DMS79 (cell line): ENCODE data around the gene DLG2.
"Not testable (repeated sequence)": the region's sequence is repeated elsewhere in the genome, so short reads cannot be mapped to it uniquely, and the experiment has no call there.

ENCODE experiments used
- DNase-seq: peaks from one replicate; lab custom pipeline; 2025; lab: John Stamatoyannopoulos, UW

DLG2 gene

DNA sequence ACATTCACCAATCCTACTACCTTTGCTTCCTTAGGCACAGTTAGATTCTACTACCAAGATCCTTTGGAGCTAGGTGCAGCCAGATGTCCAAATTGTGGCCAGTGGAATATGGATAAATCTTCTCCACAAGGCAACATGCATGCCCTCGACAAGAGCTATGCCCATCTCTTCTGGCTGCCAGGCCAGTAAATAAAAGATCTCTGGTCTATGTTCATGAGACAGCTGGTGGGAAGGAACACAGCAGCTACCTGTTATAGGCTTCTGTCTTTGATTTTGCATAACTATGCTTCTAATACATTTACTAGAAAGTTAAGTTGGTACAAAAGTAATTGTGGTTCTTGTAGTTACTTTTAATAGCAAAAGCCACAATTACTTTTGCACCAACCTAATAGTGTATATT lies 182.7 kb downstream of the DLG2 start:
- no peak for DNase-seq

DNA sequence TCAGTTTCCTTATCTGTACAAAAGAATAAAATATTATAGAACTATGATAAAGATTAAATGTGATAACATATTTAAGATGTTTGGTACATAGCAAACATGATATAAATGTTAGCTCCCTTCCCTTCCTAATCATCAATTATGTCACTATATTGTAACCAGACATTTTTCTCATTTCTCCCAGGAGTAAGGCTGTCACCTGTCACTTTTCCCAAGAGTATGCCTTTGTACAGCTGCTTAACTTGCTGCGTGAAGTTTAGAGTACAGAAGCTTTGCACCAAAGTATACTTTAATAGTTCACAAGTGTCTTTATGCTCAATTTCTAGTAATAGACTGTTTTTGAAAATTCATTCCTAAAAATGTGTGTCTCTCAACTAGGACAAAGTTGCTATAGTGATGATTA lies 186.9 kb downstream of the DLG2 start:
- DNase-seq: no peak

DNA sequence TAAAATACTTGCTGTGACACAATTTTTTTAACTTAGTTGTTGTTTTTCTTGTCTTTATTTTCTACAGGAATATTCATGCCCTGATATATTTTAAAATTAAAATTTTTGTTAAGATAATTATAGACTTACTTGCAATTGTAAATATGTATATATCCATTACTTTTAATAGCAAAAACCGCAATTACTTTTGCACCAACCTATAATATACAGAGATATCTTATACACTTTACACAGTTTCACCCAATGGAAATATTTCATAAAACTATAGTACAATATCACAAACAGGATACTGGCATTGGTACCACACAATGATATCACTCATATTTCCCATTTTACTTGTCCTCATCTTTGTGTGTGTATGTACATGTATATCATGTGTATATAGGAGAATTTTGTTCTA lies 188.8 kb downstream of the DLG2 start:
- DNase-seq: no peak

DNA sequence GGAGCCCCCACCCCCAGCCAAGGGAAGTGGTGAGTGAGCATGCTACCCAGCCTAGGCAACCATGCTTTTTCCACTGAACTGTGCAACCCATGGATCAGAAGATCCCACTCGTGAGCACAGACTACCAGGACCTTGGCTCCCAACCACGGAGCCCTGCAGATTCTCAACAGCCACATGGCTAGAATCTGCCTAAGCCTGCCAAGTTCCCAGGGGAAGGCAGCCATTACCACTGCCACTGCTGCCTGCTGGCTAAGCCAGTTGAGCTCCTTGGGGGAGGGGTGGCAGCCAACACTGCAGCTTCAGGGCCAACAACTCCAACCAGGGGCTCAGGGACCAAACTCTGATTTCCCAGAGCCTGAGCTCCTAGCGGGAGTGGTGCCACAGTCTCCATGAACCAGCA lies 195.8 kb downstream of the DLG2 start:
- no peak for DNase-seq

DNA sequence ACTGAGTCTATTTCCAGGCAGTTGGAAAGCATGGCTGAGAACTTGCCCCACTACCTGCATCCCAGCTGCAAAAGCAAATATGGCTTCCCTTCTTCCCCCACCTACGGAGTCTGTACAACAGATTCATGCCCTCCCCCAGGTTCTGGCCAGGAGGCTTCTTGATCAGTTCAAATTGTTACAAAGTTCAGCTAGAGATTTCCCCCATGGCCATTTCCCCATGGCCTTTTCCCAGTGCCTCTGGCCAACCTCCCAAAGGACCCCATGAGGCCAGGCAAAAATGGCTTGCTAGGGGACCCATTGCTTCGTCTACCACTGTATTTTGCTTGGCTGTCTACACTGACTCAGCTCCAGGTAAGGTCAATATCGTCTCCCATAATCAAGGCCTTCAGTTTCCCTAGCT lies 203.3 kb downstream of the DLG2 start:
- DNase-seq: no peak

DNA sequence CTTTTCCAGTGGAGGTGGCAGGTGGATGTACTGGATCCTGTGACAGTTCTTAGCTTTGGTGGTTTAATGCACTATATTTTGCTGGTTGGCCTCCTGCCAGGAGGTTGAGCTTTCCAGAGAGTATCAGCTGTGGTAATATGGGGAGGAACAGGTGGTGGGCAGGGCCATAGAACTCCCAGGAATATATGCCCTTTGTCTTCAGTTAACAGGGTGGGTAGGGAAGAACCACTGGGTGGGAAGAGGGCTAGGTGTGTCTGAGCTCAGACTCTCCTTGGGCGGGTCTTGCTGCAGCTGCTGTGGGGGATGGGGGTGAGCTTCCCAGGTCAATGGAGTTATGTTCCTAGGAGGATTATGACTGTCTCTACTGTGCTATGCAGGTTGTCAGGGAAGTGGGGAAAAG lies 203.8 kb downstream of the DLG2 start:
- no peak for DNase-seq

DNA sequence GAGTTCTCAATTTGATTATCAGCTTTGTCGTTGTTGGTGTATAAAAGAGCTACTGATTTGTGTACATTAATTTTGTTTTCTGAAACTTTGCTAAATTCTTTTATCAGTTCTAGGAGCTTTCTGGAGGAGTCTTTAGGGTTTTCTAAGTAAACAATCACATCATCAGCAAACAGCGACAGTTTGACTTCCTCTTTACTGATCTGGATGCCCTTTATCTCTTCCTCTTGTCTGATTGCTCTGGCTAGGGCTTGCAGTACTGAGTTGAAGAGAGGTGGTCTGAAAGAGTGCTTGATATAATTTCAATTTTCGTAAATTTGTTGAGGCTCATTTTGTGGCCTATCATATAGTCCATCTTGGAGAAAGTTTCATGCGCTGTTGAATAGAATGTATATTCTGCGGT lies 213.0 kb downstream of the DLG2 start:
- DNase-seq: no peak

DNA sequence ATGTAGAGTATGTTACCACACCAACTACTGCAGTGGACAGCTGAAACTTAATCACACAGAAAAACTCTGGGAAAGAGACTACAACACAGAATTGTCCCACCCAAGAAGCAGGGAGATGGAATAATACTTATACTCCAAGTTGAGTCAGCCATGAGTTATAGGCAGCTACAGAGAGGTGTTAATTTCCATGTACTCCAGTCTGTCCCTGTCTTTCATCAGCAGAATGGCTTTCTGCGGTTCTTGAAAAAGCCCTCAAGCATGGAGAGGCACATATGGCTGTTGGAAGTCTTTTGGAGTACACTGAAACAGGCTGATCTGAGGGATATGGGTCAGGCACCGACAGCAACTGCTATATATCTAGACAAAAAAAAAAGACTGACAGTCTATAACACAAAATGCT lies 219.5 kb downstream of the DLG2 start:
- no peak for DNase-seq

DNA sequence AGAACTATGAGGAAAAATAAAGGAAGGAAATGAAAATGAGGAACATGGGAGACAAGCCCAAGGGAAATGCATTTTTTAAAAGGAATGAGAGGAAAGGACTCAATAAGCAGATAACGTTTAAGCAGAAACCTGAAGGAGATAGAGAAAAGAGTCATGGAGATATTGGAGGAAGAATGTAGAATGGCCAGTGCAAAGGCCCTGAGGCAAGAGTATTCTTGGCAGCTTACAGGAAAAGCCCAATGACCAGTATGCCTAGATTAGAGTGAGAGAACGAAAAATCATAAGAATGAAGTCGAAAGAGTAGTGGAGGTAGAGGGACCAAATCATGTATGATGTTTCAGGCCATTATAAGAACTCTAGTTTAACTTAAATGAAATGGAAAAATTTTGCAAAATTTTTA lies 220.3 kb downstream of the DLG2 start:
- DNase-seq: no peak

DNA sequence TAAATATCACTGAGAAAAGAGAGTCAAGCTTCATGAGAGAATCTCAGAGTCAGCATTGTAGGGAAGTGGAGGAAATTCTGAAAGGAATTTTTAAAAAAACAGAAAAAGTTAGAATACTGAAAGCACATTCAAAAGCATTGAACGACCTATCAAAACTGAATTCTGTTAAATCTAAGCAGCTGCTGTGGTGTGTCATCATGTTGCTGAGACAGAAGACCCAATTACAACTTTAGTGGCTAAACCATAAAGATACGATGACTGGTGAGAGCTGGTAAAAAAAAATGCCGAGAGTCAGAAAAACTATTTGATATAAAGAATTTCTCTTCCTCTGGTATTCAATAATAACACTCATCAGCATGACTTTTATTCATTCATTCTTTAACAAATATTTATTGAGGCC lies 220.8 kb downstream of the DLG2 start:
- DNase-seq: no peak

DNA sequence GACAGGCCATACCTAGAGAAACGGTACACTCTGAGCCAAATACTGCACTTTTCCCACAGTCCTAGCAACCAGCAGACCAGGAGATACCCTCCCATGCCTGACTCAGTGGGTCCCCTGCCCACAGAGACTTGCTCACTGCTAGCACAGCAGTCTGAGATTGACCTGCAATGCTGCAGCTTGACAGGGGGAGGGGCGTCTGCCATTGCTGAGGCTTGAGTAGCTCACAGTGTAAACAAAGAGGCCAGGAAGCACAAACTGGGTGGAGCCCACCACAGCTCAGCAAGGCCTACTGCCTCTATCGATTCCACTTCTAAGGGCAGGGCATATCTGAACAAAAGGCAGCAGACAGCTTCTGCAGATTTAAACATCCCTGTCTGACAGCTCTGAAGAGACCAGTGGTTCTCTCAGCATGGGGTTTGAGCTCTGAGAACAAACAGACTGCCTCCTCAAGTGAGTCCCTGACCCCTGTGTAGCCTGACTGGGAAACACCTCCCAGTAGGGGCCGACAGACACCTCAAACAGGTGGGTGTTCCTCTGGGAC lies 231.6 kb downstream of the DLG2 start:
- not testable (repeated sequence) for DNase-seq

DNA sequence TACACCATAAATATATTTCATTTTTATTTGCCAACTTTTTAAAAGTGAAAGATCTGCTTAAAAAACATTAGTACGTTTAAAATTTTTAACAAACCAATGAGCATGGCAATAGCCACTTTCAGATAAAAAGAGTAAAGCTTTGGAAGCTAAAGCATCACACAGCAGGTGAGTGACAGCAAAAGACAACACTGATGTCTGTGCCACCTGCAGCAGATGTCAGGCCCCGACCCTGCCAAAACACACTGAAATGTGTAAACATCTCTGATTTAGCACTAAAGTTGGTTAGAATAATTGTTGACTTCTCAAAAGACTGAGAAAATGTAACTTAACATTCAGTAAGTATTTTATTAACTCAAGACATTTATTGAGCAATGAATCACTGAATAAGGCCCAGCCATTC lies 232.9 kb downstream of the DLG2 start:
- no peak for DNase-seq

DNA sequence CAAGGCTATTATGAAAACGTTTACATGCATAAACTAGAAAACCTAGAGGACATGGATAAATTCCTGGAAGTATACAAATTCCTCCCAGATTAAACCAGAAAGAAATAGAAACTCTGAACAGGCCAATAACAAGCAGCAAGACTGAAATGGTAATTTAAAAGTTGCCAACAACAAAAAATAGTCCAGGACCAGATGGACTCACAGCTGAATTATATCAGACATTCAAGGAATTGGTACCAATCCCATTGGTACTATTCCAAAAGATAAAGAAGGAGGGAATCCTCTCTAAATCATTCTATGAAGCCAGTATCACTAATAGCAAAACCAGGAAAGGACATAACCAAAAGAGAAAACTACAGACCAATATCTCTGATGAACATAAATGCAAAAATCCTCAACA lies 236.0 kb downstream of the DLG2 start:
- no peak for DNase-seq

DNA sequence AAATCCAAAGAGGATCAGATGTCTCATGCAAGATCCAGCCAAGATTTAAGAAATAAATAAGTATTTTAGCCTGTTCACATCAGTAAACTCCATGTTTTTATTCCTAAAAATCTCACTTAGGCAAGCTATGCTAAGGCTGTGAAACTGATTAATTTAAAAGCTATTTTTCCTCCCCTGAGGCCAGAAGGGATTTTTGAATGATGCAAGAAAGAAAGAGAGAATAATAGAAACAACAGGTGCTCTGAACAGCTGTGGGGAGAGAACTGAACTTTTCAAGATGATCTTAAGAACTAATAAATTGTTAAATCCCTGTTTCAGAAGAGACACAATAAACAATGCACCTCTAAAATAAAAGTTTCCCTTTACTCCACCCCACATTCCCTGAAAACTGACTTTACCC lies 241.6 kb downstream of the DLG2 start:
- DNase-seq: no peak

DNA sequence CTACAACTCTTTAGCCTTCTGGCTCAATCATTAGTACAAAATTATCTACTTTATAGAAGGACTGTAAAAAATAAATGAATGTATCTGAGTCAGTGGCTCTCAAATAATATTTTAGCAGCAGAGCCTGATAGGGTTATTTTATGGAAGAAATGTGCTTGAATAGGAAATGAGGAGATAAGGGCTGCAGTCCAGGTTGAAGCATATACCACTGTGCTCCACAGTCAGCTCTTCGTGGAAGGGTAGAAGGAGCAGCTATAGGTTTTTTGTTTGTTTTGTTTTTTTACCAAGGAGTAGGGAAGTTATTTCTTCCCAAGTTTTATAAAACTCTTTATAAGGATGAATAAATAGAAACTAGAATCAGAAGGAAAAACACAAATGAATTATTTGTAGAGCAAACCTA lies 242.0 kb downstream of the DLG2 start:
- DNase-seq: no peak

DNA sequence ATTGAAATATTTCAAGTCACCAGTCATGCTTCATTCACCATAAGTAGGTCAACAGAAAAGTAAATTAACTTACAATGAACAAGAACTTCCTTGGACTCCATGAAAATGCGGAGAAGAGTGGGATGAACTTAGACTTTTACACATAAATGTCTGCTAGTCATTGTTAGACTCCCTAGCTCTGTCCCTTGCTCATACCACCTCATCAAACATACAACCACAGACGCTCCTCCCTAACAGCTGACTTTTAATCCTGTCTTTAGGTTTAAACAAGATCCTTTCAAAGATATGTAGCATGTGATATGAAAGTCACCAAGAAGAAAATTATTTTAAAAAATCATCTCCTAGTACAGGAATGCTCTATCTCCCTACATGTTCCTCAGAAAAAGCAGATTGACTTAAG lies 248.1 kb downstream of the DLG2 start:
- DNase-seq: no peak

DNA sequence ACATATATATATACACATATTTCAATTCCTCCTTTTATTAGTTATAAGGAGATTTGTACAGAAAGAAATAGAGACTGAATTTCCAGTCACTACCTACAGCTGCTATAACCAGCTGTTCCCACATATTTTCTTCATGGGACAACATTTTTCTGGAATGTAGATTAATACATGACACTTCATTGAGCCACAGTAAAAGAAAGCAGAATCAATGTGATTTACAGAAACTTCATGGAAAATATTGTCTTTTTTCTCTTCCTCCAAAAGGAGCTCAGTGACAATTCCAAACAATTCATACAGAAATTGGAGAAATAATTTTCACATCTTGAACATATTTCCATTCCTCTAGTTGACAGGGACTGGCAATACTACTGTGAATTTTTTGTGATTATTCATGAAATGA lies 249.2 kb downstream of the DLG2 start:
- no peak for DNase-seq

DNA sequence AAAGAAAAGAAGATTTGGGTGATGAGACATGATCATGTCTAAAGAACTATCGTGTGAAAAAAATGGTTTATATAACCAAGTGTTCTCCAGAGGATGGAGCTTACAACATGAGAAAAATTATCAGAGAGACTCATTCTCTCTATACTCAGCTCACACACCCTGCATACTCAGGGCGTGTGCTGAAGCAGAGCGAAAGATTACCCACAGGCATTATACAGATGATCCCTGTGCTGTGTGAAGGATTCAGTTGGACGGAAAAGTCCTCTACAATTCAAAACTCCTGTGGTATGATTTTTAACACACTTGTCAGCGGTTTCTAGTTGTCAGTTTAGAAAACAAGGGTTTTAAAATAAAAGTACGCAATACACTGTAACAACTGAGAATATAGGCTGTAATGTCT lies 267.3 kb downstream of the DLG2 start:
- DNase-seq: no peak

DNA sequence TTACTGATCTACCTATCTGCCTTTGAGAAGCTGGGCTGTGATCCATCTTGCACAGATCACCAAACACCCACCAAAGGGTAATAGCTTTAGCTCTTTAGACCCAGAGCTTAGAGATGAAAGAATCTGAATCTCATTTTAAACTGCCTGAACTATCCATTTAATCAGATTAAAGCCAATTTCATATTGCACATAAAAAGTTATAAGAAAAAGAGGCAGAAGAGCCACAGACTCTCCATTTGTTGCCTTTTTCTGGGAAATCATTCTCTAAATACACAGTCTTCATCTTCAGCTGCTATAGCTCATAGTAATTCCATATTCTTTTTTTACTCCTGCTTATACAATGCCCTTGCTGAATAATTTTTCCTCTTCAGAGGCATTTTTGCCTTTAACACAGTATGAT lies 271.2 kb downstream of the DLG2 start:
- no peak for DNase-seq

DNA sequence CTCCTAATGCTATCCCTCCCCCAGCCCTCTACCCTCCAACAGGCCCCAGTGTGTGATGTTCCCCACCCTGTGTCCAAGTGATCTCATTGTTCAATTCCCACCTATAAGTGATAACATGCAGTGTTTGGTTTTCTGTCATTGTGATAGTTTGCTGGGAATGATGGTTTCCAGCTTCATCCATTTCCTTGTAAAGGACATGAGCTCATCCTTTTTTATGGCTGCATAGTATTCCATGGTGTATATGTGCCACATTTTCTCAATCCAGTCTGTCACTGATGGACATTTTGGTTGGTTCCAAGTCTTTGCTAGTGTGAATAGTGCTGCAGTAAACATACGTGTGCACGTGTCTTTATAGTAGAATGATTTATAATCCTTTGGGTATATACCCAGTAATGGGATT lies 277.6 kb downstream of the DLG2 start:
- DNase-seq: not testable (repeated sequence)

DNA sequence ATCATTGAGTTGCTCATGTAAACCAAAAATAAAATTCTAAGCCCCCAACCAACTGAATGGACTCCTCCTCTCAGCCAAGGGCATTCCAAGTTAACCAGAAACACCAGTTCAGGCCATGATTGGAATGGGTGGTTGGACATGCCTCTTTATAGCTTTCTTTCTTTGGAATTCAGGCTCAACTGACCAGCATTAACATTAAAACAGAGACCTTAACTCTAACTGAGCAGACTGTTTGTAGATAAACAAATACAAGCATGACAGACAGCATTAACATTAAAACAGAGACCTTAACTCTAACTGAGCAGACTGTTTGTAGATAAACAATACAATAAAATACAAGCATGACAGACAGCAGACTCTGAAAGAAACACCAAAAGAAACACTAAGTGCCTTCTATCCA lies 278.2 kb downstream of the DLG2 start:
- DNase-seq: no peak

DNA sequence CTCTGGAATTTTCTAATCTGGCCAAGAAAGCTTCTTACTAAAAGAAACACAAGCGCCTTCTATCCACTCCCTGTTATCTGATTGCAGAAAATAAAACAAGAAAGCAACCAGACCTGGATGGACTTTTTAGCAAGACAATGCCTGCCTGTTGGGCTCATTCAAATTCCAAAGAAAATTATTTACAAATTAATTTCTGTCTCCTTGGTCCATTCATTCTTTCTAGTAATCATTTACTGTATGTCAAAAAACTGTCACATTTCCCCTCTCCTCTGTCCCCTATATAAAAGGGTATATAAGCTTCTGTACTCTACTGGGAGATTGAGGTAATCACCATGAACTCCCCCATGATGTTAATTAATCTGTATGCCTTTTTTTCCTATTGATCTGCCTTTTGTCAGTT lies 279.9 kb downstream of the DLG2 start:
- DNase-seq: no peak

DNA sequence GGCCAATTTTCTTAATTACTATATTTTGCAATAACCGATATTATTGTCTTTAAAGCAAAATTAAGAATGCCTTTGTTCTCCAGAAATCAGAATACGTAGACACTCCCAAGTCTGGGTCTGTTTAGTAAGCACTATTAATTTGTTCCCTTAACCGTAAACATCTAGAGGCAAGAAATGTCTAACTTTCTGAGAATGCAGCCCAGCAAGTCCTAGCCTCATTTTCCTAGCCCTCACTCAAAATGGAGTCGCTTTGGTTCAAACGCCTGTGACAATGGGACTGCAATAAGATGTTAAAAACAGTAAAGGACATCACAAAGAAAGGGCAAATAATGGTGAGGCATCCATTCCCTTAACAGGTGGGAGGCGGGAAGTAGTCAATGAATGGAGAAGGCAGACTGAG lies 280.7 kb downstream of the DLG2 start:
- no peak for DNase-seq

DNA sequence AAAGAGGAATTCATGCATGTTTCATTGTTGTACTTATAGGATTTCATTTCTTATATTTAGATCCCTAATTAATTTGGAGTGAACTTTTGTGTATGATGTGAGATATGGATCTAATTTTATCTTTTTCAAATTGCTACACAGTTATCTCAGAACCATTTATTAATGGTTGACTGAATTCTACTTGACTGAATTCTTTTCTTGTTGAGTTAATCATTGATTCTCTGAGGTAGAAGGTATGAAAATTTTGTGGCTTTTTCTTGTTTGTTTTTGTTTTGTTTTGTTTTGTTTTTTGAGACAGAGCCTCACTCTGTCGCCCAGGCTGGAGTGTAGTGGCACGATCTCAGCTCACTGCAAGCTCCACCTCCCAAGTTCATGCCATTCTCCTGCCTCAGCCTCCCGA lies 286.3 kb downstream of the DLG2 start:
- not testable (repeated sequence) for DNase-seq

DNA sequence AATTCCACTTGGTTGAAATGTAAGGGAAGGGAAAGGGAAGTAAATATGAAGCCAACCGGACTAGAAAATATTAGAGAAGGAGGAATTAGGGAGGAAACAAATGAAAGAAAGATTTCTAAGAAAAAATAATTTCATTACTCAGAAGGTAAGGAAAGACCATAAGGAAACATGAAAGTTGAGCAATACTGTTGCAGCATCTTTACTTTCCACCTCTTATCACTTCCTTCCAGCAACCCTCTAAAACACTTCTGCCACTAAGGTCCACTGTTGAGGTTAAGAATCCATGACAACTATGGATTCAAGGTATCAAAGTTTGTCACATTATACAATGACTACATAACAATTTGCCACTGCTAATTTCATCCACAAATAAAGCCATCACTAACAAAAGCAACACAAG lies 308.6 kb downstream of the DLG2 start:
- DNase-seq: no peak
